NCI-H82 treated with DMSO at 0.1 percent for 48 hours (cell line): ENCODE results near the gene AIFM3.
"Not testable (repeated sequence)": the region's sequence is repeated elsewhere in the genome, so short reads cannot be mapped to it uniquely, and the experiment has no call there.

Experiments used
- DNase-seq: peaks from one replicate; lab custom pipeline; 2025; ENCODE audit not compliant: unreplicated experiment; lab: John Stamatoyannopoulos, UW

AIFM3 gene

GRCh38 chr22:21000207-21000986 is 33.3 kb downstream of the AIFM3 start:
- no peak for DNase-seq

- DNase-seq = no peak
These were observed 34.0 kb downstream of the AIFM3 start for GRCh38 chr22:21000987-21001600.

- peak; percentile 86 for DNase-seq
These were observed 34.7 kb downstream of the AIFM3 start, which contains the start of gene THAP7 for GRCh38 chr22:21001601-21002325. TSS of gene THAP7 (minus strand) at chr22:21002118. CDS start at chr22:21001911, 207 bp downstream.

GRCh38 chr22:21003782-21004181 is 36.7 kb downstream of the AIFM3 start:
- no peak for DNase-seq

- DNase-seq = not testable (repeated sequence)
These were observed 42.2 kb downstream of the AIFM3 start for GRCh38 chr22:21009208-21009607.

GRCh38 chr22:21009638-21010425 is 42.8 kb downstream of the AIFM3 start:
- DNase-seq = no peak

GRCh38 chr22:21010426-21011113 is 43.5 kb downstream of the AIFM3 start:
- DNase-seq = no peak

- DNase-seq = no peak
These were observed 45.7 kb downstream of the AIFM3 start for GRCh38 chr22:21012446-21013407.

- DNase-seq = no peak
These were observed 46.7 kb downstream of the AIFM3 start for GRCh38 chr22:21013657-21014201.

- DNase-seq = peak; percentile 81
These were observed 47.2 kb downstream of the AIFM3 start for GRCh38 chr22:21014202-21014725.

GRCh38 chr22:21014726-21015465 is 47.8 kb downstream of the AIFM3 start, which contains the start of gene P2RX6:
TSS of gene P2RX6 (plus strand) at chr22:21015165. CDS start at chr22:21015175, 10 bp downstream.
- peak; percentile 17 for DNase-seq

GRCh38 chr22:21015466-21016006 is 48.5 kb downstream of the AIFM3 start:
- DNase-seq = no peak

GRCh38 chr22:21016644-21017420 is 49.8 kb downstream of the AIFM3 start:
- no peak for DNase-seq

GRCh38 chr22:21018314-21018713 is 51.3 kb downstream of the AIFM3 start:
- DNase-seq = no peak

GRCh38 chr22:21020802-21021429 is 53.9 kb downstream of the AIFM3 start:
- no peak for DNase-seq

- no peak for DNase-seq
These were observed 55.5 kb downstream of the AIFM3 start for GRCh38 chr22:21022507-21022906.
